CD4-positive, alpha-beta T cell (primary cell): Measurements from ENCODE around the gene SARNP. TPM values are rescaled to one million over a fixed set of nuclear protein-coding genes. Genes with fewer than 3 reads are reported as not detected.
A peak's percentile ranks its signal among the peaks of the same experiment; 100 is the strongest.

Experiments used
- ATAC-seq: fragments of 200-7000 bp; cut with Tn5 transposase; one replicate; pipeline ENCODE4 v1.10.0; 2022; ENCODE audit warnings: mild to moderate bottlenecking; ENCODE audit not compliant: poor library complexity
- CTCF ChIA-PET: fragments of 350-600 bp; sonication (Branson Sonifier 250); formaldehyde crosslinking; loops from one replicate; lab custom pipeline; 2021; ENCODE audit warnings: antibody characterized with exemption, inconsistent platforms; lab: Charles Lee
- POLR2A ChIA-PET: fragments of 350-600 bp; sonication (Branson Sonifier 250); formaldehyde crosslinking; loops from one replicate; lab custom pipeline; 2021; ENCODE audit warnings: antibody characterized with exemption, inconsistent platforms; lab: Charles Lee
- DNase-seq, 14 experiments: peaks; one replicate each; pipeline ENCODE4 v3.0.0-alpha.2; 2013 to 2020; ENCODE audit warnings: mixed read lengths in 2 of 14
- H3K27ac ChIP-seq, 2 donors: one replicate each; pipeline versions ENCODE4 v1.5.1 to v1.7.0; 2013; ENCODE audit warnings: low read length in 2 of 2, low read depth in 1 of 2, mild to moderate bottlenecking in 1 of 2
- H3K27me3 ChIP-seq, 2 experiments: 1 replicate in 1 of 2; 2 replicates in 1 of 2; pipeline versions ENCODE4 v1.6.1 to v1.7.0; 2013; ENCODE audit warnings: low read length in 2 of 2, control low read depth in 1 of 2, mild to moderate bottlenecking in 1 of 2, moderate library complexity in 1 of 2; ENCODE audit not compliant: insufficient read depth in 2 of 2, control insufficient read depth in 1 of 2
- H3K36me3 ChIP-seq: one replicate; pipeline ENCODE4 v1.6.1; 2013; ENCODE audit warnings: low read length, control low read depth; ENCODE audit not compliant: insufficient read depth
- H3K4me1 ChIP-seq: one replicate; pipeline ENCODE4 v1.6.1; 2013; ENCODE audit warnings: low read length, control low read depth; ENCODE audit not compliant: insufficient read depth
- H3K4me3 ChIP-seq: one replicate; pipeline ENCODE4 v1.5.1; 2013; ENCODE audit warnings: mild to moderate bottlenecking, low read length, moderate library complexity
- H3K9me3 ChIP-seq, 2 experiments: 1 replicate in 1 of 2; 2 replicates in 1 of 2; pipeline versions ENCODE4 v1.6.1 to v1.7.0; 2013; ENCODE audit warnings: low read length in 2 of 2, mild to moderate bottlenecking in 2 of 2, control low read depth in 1 of 2, moderate library complexity in 1 of 2; ENCODE audit not compliant: control insufficient read depth in 1 of 2, insufficient read depth in 1 of 2
- H3K27ac Mint-ChIP-seq: one replicate; pipeline ENCODE4 v1.8.0; 2020; ENCODE audit warnings: mixed read lengths
- H3K27me3 Mint-ChIP-seq: one replicate; pipeline ENCODE4 v1.8.0; 2021; ENCODE audit warnings: mixed read lengths
- H3K36me3 Mint-ChIP-seq: one replicate; pipeline ENCODE4 v1.8.0; 2021; ENCODE audit warnings: low read depth, mixed read lengths
- H3K4me1 Mint-ChIP-seq: one replicate; pipeline ENCODE4 v1.8.0; 2021; ENCODE audit warnings: low read depth, mixed read lengths
- H3K4me3 Mint-ChIP-seq: one replicate; pipeline ENCODE4 v1.8.0; 2020; ENCODE audit warnings: mild to moderate bottlenecking, mixed read lengths
- H3K9me3 Mint-ChIP-seq: one replicate; pipeline ENCODE4 v1.8.0; 2020; ENCODE audit warnings: mixed read lengths
- CTCF ChIP-seq: fragments of 200-600 bp; IDR thresholded peaks from one replicate; pipeline ENCODE4 v1.8.0; 2022; ENCODE audit warnings: antibody characterized with exemption, mild to moderate bottlenecking
- intact Hi-C, 2 experiments: fragments of 100-400 bp; cut with DNase I in 1 of 2; cut with micrococcal nuclease in 1 of 2; formaldehyde crosslinking; loops; one replicate each; pipeline versions ENCODE4 v1.15.1 to v1.9.0; 2023 to 2025; cut with DNase I, micrococcal nuclease
- total RNA-seq, 174 experiments: library from RNA in 2 of 174; stranded (reverse) in 2 of 174; gene quantifications; one replicate each; pipeline ENCODE4 v1.2.3 and lab custom pipeline; 2021 to 2026

Gene SARNP
- total RNA-seq, 2 experiments from 2014 or later, result 38.2 to 38.6 TPM

- Histone ChIP-seq H3K4me3 (peak overlapping the region; percentile 53), H3K4me1 (peaks cover 18% of the 10 kb centered on the region), H3K9me3 (no peaks in the 10 kb centered on the region), H3K27ac (no peak overlapping the region), H3K36me3 (no peaks in the 10 kb centered on the region), H3K27me3 (peaks cover 7 to 21% of the 10 kb centered on the region in 2 experiments)
- Mint-ChIP-seq H3K4me3 (peak overlapping the region; percentile 85), H3K36me3 (no peaks in the 10 kb centered on the region), H3K27me3 (peaks cover 39% of the 10 kb centered on the region), H3K4me1 (peaks cover 21% of the 10 kb centered on the region), H3K9me3 (no peaks in the 10 kb centered on the region), H3K27ac (no peak overlapping the region)
- ATAC-seq (no peak), DNase-seq (no peak)
- CTCF ChIA-PET, result no interaction called here
- intact Hi-C loops, result no loop called here
- POLR2A ChIA-PET, result no interaction called here
- TF ChIP-seq CTCF, result no peak
Measured at GRCh38 chr12:55708695-55709233, 108.8 kb downstream of the SARNP start.

GRCh38 chr12:55707841-55708694, 109.5 kb downstream of the SARNP start, which contains the start of gene ITGA7:
Gene ITGA7, minus strand, starts transcription at chr12:55707904. Its CDS starts 222 bp downstream, at chr12:55707682.
- TF ChIP-seq CTCF, result no peak
- intact Hi-C loops, result no loop called here
- H3K4me3 ChIP-seq, result peak within 1 kb of the TSS; percentile 53
- no peaks in the 10 kb centered on the region for H3K36me3 Mint-ChIP-seq
- H3K4me1 Mint-ChIP-seq, result peaks cover 21% of the 10 kb centered on the region
- peaks cover 39% of the 10 kb centered on the region for H3K27me3 Mint-ChIP-seq
- H3K4me1 ChIP-seq, result peaks cover 18% of the 10 kb centered on the region
- H3K9me3 Mint-ChIP-seq, result no peaks in the 10 kb centered on the region
- H3K27ac ChIP-seq, result no peak within 1 kb of the TSS
- H3K27me3 ChIP-seq, result peaks cover 7 to 21% of the 10 kb centered on the region in 2 experiments
- peak; percentile 17 to 81 (median 54) for DNase-seq
- peak within 1 kb of the TSS; percentile 85 for H3K4me3 Mint-ChIP-seq
- ATAC-seq, result peak; percentile 73
- ChIA-PET CTCF (interaction anchor here (1.1 kb wide), 1 partner anchor 29 kb away, joined by 3 read pairs; no protein-coding TSS in a partner anchor), POLR2A (interaction anchor here (1.2 kb wide), 1 partner anchor 8 kb away, joined by 6 read pairs; the partner anchor contains the start of gene BLOC1S1)
- H3K27ac Mint-ChIP-seq, result no peak within 1 kb of the TSS
- no peaks in the 10 kb centered on the region for H3K9me3 ChIP-seq
- no peaks in the 10 kb centered on the region for H3K36me3 ChIP-seq

Other genes starting within 250 kb of the SARNP start
- under 1 TPM in 1 of 2 experiments, not detected in 1; 0.22 TPM for gene OR2AP1, start 245.3 kb downstream of the SARNP start, total RNA-seq
- not detected for gene OR10P1, start 180.8 kb downstream of the SARNP start, total RNA-seq
- gene ITGA7, start 109.8 kb downstream of the SARNP start, total RNA-seq, result 1 to 10 TPM; 1.2 to 1.6 TPM
- gene BLOC1S1, start 101.7 kb downstream of the SARNP start, total RNA-seq, result 10 to 100 TPM; 34.8 to 36.9 TPM
- gene RDH5, start 97.3 kb downstream of the SARNP start, total RNA-seq, result 1 to 10 TPM; 8.8 TPM
- 10 to 100 TPM; 34.0 to 36.4 TPM for gene CD63, start 88.7 kb downstream of the SARNP start, total RNA-seq
- 1 to 10 TPM; 4.4 to 6.6 TPM for gene GDF11, start 74.6 kb downstream of the SARNP start, total RNA-seq
- gene ORMDL2, start 317 bp upstream of the SARNP start, total RNA-seq, result 10 to 100 TPM; 13.0 to 14.9 TPM
- gene DNAJC14, start 11.9 kb upstream of the SARNP start, total RNA-seq, result 10 to 100 TPM; 17.8 to 21.0 TPM
- not detected for gene MMP19, start 25.2 kb upstream of the SARNP start, total RNA-seq
- 10 to 100 TPM; 13.7 to 16.7 TPM for gene PYM1, start 110.2 kb upstream of the SARNP start, total RNA-seq
- 100 to 1,000 TPM; 799 to 818 TPM for gene DGKA, start 113.4 kb upstream of the SARNP start, total RNA-seq
- gene PMEL, start 148.3 kb upstream of the SARNP start, total RNA-seq, result not detected
- gene CDK2, start 149.1 kb upstream of the SARNP start, total RNA-seq, result 10 to 100 TPM; 15.8 to 16.0 TPM
- 10 to 100 TPM; 21.6 to 27.4 TPM for gene RAB5B, start 156.4 kb upstream of the SARNP start, total RNA-seq
- gene SUOX, start 179.6 kb upstream of the SARNP start, total RNA-seq, result 1 to 10 TPM in 1 of 2 experiments, under 1 TPM in 1; 0.82 to 1.2 TPM
- 1 to 10 TPM; 2.5 to 5.0 TPM for gene IKZF4, start 203.3 kb upstream of the SARNP start, total RNA-seq
- gene RPS26, start 224.2 kb upstream of the SARNP start, total RNA-seq, result 100 to 1,000 TPM; 118 to 126 TPM